Measurements from ENCODE around the gene GALP.
A peak's percentile ranks its signal among the peaks of the same experiment; 100 is the strongest.
"Not testable (repeated sequence)": the region's sequence is repeated elsewhere in the genome, so short reads cannot be mapped to it uniquely, and the experiment has no call there.

GALP gene

GRCh38 chr19:56193981-56194640, 18.3 kb downstream of the GALP start:
- no peak for DNase-seq

- DNase-seq = not testable (repeated sequence)
Observed at GRCh38 chr19:56197646-56198045, 21.8 kb downstream of the GALP start, which contains the start of gene ZSCAN5B. ZSCAN5B (minus strand) TSS chr19:56197783; CDS start chr19:56193052, 4,731 bp downstream.

- no peak for DNase-seq
Observed at GRCh38 chr19:56199687-56200086, 23.9 kb downstream of the GALP start.

- DNase-seq = no peak
Observed at GRCh38 chr19:56201973-56202372, 26.2 kb downstream of the GALP start, which contains the start of gene ZSCAN5C. ZSCAN5C (plus strand) TSS chr19:56202273; CDS start chr19:56205914, 3,641 bp downstream.

GRCh38 chr19:56207581-56207980, 31.8 kb downstream of the GALP start:
- not testable (repeated sequence) for DNase-seq

- DNase-seq = no peak
Observed at GRCh38 chr19:56209091-56209490, 33.3 kb downstream of the GALP start.

- DNase-seq = not testable (repeated sequence)
Observed at GRCh38 chr19:56210036-56210435, 34.2 kb downstream of the GALP start.

GRCh38 chr19:56211718-56212117, 35.9 kb downstream of the GALP start:
- no peak for DNase-seq

- DNase-seq = peak; percentile 5
Observed at GRCh38 chr19:56217039-56217949, 41.5 kb downstream of the GALP start.

GRCh38 chr19:56218961-56219360, 43.2 kb downstream of the GALP start:
- no peak for DNase-seq

GRCh38 chr19:56221442-56221841, 45.6 kb downstream of the GALP start:
- DNase-seq = not testable (repeated sequence)

GRCh38 chr19:56221851-56222250, 46.0 kb downstream of the GALP start:
- no peak for DNase-seq

GRCh38 chr19:56222901-56223300, 47.1 kb downstream of the GALP start:
- DNase-seq = no peak

GRCh38 chr19:56223481-56223880, 47.7 kb downstream of the GALP start:
- DNase-seq = no peak
